Glomerular endothelial cell (primary cell): ENCODE results near the gene ZFYVE27. TPM values are rescaled to one million over a fixed set of nuclear protein-coding genes. Genes with fewer than 3 reads are reported as not detected.

Source experiments
- DNase-seq: peaks from one replicate; pipeline ENCODE4 v3.0.0-alpha.2; 2011; ENCODE audit warnings: low read depth, low spot score; ENCODE audit errors: extremely low read depth
- total RNA-seq: library from RNA; depleted of rRNA; stranded (reverse); fragments of >200 nt; gene quantifications from 2 replicates; pipeline ENCODE4 v1.2.3, GENCODE V29; 2015

Gene ZFYVE27
- total RNA-seq, 1 donor from 2014 or later: 22.6 TPM

DNA sequence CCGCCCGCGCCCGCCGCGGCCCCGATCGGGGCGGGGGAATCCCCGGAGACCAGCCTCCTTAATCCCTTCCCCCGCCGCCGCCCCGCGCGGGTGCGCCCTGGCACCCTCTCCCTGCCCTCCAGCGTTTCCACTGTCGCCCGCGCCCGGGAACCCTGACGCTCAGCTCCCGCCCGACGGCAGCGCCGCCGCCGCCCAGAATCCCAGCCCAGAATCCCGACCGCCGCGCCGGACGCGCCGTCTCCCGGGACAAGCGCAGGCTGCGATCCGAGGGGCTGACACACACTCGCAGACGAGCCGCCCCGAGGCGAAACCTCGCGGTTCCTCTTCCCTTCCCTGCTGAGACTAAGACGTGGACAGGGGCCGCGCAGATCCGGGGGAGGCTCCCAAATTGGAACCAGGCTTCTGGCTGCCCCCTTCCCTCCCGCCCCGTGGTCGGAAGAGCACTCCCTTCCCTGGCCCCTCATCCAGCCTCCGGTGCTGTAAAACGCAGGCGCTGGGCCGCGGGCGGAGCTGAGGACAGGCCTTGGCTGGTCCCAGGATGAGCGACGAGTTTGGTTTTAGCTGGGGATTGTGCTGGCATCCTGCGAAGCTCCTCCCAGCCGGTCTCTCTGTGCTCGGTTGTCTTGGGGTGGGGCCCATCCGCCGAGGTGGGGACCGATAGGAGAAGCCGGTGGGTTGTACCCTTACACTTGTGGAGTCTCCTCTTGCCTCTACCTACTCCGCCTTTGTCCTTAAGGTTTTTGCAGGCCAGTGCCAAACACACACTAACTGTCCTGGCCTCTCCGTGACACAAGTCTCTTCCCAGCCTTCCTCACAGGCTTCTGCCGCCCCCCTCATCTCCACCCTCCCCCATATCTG, 22.3 kb upstream of the ZFYVE27 start:
- no peak for DNase-seq

- no peak for DNase-seq
Measured at GRCh38 chr10:97715259-97715874, 21.6 kb upstream of the ZFYVE27 start.

- no peak for DNase-seq
Measured at GRCh38 chr10:97717627-97718026, 19.3 kb upstream of the ZFYVE27 start.

DNA sequence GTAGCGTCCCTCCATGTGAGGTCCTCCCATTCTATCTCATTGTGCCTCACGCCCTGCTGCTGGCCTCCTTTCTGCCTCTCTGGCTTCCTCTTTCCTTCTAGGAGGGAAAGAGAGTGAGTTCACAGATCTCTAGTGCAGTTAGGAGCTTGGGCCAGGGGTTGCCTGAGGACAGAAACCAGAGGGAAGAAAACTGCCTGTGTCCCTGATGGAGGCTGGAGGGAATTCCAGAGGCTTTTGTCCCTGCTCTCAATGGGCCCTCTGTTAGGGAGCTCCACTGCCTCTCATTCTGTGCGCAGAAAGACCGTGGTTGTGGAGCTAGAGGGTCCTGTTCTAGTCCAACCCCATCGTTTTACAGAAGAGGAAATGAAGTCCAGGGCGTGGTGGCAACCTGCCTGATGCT, 18.8 kb upstream of the ZFYVE27 start:
- DNase-seq: no peak

- no peak for DNase-seq
Measured at GRCh38 chr10:97718659-97719142, 18.2 kb upstream of the ZFYVE27 start.

- DNase-seq: no peak
Measured at GRCh38 chr10:97719602-97720001, 17.3 kb upstream of the ZFYVE27 start.

DNA sequence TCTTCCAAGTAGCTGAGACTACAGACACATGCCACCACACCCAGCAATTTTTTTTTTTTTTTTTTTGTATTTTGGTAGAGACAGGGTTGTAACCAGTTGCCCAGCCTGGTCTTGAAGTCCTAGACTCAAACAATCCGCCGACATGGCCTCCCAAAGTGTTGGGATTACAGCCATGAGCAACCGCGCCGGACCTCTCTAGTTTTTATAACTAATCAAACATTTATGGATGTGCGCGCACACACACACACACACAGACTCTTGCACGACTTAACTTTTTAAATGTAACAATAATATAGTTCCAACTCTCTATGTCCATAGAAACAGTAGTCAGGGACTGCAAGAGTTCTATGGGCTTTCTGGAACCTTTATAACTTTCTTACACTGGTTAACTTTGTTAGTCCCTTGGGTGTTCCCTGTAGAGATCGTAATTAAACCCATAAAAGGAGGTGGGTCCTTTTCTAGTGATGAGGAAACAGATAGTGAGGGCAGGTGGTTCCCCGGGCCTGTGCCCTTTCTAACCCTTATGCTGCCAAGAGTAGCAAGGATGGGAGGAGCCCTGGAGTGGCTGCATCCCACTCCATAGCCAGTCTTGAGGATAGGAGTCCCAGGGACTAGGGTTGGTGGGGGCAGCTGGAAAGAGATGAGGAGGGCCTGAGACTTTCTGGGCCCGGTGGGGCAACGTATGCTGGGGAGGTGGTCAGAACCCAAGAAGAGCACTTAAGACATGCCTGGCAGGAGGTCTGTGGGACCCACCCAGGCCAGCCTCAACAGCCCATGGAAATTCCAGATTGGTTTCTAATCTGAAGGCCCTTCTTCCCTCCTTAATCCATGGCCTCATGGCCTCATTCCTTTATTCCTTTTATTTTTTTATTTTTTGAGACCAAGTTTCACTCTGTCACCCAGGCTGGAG, 14.8 kb upstream of the ZFYVE27 start:
- no peak for DNase-seq

GRCh38 chr10:97723001-97723400, 13.9 kb upstream of the ZFYVE27 start:
- DNase-seq: no peak

DNA sequence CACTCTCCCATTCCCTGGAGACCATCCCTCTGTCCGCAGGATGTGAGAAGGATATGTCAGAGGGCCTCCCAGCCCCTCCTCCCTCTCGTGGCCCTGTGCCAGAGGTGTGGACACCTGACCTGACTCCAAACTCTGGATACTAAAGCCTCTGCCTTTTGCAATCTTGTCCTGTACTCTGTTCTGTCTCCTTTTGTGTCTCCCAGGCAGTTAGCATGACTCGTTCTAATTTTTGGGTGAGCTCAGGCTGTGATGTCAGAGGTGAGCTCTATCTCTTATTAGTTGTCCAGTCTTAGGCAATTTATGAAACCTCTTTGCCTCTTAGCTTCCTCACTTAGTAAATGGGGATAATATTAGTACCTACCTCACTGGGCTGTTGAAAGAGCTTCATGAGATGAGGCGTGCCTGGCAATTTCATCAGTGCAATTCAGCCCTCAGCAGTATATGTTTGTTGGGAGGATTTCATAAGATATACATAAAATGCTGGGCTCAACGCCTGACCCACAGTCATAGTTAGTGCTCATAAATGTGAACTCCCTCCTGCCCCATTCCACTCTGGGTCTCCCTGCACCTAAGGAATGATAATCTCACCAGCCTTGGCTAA, 12.5 kb upstream of the ZFYVE27 start:
- no peak for DNase-seq

- no peak for DNase-seq
Measured at GRCh38 chr10:97726636-97727178, 10.2 kb upstream of the ZFYVE27 start.

GRCh38 chr10:97729014-97729413, 7.9 kb upstream of the ZFYVE27 start:
- DNase-seq: no peak

DNA sequence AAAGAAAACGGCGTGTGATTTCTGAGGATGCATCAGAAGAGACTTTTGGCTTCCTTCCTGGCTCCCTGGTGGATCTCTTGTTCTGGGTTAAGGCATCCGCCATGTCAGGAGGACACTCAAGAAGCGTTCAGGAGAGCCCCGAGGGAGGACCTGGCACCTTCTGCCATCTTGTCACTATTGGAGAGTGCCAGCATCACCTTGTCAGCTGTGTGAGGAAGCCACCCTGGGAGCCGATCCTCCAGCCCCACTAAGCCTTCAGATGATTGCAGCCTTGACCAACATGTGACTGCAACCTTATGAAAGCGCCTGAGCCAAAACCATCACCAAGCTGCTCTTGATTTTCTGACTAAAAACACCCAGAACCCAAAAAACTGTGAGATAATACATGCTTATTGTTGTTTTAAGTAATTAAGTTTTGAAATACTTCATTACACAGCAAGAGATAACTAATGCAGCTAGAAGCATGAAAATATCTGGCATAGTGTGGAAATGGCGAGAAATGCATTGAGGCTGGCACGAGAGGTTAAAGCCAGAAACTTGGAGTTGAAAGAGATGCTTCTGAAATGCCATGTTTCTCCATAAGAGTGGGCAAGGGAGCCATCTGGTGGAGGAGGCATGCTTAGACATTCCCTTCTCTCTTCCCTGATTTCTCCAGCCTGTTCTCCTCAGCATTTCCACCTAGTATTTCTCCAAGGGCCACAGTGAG, 5.4 kb upstream of the ZFYVE27 start:
- DNase-seq: no peak

DNA sequence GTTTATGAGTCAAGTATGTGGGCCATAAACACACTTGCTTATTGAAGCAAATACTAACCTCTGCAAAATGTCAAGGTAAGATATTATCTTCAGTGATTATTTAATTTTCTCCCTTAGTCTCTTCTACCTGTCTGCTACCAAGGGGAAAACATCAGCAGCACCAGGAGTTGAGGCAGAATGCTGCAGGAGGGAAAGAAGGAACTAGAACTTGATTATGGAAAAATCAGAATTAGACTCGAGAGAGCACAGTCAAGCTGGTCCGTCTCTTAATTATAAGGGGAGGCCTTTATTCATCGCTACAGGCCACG, 4.9 kb upstream of the ZFYVE27 start:
- no peak for DNase-seq

GRCh38 chr10:97733256-97733655, 3.7 kb upstream of the ZFYVE27 start:
- DNase-seq: no peak

DNA sequence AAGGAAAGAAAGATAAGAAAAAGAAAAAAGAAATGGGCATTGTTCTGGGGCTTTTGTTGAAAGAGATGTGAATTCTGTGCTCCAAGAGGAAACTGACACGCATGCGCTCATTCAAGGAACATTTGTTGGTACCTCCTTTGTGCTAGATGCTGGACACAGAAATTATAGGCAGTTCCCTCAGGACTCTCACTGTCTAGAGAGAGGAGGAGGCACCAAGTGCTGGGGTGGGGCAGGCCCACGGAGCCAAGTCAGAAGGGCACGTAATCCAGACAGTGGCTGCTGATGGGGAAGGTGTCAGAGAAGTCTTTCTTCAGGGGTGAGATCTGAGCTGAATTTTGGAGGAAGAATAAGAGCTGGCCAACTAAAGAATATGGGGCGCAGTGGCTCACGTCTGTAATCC, 2.9 kb upstream of the ZFYVE27 start:
- no peak for DNase-seq

GRCh38 chr10:97736403-97736901, 476 bp upstream of the ZFYVE27 start:
- no peak for DNase-seq

- no peak for DNase-seq
Measured at GRCh38 chr10:97737770-97738265, 890 bp downstream of the ZFYVE27 start.

DNA sequence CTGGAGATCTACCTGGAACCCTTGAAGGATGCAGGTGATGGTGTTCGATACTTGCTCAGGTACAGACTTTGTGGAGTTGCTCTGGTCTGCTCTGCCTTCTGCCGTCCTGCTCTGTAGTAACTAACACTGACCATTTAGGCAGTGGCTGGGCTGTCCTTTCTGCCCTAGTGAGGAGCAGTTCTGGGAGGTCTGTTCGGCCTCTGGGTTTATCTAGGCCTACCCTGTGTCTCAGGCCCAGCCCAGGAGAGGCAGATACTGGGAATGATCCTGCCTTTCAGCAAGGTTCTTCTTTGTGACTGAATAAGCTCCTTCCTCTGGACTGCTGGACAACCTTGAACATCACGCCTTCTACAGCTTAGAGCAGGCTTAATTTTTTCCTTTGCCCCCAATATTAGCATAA, 1.7 kb downstream of the ZFYVE27 start:
- no peak for DNase-seq

- DNase-seq: no peak
Measured at GRCh38 chr10:97740613-97741012, 3.7 kb downstream of the ZFYVE27 start.
